ENCODE measurements around the gene DECR2. TPM values are rescaled to one million over a fixed set of nuclear protein-coding genes. Genes with fewer than 3 reads are reported as not detected.
"Not testable (repeated sequence)": the region's sequence is repeated elsewhere in the genome, so short reads cannot be mapped to it uniquely, and the experiment has no call there.

DECR2 gene
- total RNA-seq, 1 donor from 2014 or later = 14.6 TPM

DNA sequence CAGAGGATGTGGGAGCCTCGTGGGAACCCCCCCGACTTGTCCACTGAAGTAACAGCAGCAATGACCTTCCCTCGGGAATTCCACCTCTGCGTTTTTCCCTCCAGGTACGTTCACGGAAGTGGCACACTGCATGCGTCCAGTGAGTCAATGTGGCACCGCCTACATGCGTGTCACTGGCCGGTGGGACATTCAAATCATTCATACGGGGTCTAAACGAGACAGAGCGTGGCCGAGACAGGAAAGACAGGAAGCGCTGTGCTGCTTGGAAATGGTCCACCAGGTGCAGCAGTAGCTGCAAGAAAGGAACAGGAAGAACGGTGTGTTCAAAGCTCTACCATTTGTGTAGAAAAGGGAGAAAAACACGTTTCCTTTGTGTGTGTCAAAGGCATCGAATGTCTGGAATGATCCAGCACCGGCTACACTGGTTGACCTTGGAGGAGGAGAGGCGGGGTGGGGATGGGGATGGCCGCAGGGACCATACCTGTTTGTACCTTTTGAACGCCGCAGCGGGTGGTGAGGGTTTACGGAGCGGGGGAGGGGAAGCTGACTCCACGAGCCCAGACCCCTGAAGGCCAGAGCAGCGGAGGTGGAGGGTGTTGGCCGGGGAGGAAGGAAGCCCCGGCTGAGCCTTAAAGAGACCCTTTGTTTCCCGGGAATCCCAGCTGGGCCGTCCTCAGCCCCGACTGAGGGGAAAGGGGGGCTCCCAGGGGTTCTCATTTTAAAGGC, 18.2 kb upstream of the DECR2 start:
- DNase-seq (ENCODE audit: low spot score) = no peak
- Mint-ChIP-seq H3K4me3 (ENCODE audit: unreplicated experiment) (peak overlapping the region; percentile 86), H3K36me3 (ENCODE audit: low read depth, unreplicated experiment) (no peaks in the 10 kb centered on the region), H3K4me1 (ENCODE audit: unreplicated experiment) (peaks cover 24% of the 10 kb centered on the region), H3K27ac (ENCODE audit: unreplicated experiment) (peak overlapping the region; percentile 95), H3K9me3 (ENCODE audit: unreplicated experiment) (no peaks in the 10 kb centered on the region), H3K27me3 (ENCODE audit: unreplicated experiment) (peaks cover 14% of the 10 kb centered on the region)
- TF ChIP-seq, protein P1, sequence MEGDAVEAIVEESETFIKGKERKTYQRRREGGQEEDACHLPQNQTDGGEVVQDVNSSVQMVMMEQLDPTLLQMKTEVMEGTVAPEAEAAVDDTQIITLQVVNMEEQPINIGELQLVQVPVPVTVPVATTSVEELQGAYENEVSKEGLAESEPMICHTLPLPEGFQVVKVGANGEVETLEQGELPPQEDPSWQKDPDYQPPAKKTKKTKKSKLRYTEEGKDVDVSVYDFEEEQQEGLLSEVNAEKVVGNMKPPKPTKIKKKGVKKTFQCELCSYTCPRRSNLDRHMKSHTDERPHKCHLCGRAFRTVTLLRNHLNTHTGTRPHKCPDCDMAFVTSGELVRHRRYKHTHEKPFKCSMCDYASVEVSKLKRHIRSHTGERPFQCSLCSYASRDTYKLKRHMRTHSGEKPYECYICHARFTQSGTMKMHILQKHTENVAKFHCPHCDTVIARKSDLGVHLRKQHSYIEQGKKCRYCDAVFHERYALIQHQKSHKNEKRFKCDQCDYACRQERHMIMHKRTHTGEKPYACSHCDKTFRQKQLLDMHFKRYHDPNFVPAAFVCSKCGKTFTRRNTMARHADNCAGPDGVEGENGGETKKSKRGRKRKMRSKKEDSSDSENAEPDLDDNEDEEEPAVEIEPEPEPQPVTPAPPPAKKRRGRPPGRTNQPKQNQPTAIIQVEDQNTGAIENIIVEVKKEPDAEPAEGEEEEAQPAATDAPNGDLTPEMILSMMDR (IDR thresholded peaks at IDR 0.05; ENCODE audit: unreplicated experiment) = no peak

DNA sequence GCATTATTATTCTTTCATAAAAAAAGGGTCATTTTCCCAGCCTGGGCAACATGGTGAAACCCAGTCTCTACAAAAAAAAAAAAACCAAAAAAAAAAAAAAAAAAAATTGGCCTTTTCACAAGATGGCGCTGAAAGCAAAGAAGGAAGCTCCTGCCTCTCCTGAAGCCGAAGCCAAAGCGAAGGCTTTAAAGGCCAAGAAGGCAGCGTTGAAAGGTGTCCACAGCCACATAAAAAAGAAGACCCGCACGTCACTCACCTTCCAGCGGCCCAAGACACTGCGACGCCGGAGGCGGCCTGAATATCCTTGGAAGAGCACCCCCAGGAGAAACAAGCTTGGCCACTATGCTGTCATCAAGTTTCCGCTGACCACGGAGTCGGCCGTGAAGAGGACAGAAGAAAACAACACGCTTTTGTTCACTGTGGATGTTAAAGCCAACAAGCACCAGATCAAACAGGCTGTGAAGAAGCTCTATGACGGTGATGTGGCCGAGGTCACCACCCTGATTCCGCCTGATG, 15.0 kb upstream of the DECR2 start:
- Mint-ChIP-seq H3K9me3 (ENCODE audit: unreplicated experiment) (no peaks in the 10 kb centered on the region), H3K4me1 (ENCODE audit: unreplicated experiment) (peaks cover 29% of the 10 kb centered on the region), H3K27ac (ENCODE audit: unreplicated experiment) (no peak overlapping the region), H3K4me3 (ENCODE audit: unreplicated experiment) (no peak overlapping the region), H3K36me3 (ENCODE audit: low read depth, unreplicated experiment) (no peaks in the 10 kb centered on the region), H3K27me3 (ENCODE audit: unreplicated experiment) (peaks cover 14% of the 10 kb centered on the region)
- no peak for DNase-seq (ENCODE audit: low spot score)
- TF ChIP-seq, protein P1 (IDR thresholded peaks at IDR 0.05; ENCODE audit: unreplicated experiment) = no peak

DNA sequence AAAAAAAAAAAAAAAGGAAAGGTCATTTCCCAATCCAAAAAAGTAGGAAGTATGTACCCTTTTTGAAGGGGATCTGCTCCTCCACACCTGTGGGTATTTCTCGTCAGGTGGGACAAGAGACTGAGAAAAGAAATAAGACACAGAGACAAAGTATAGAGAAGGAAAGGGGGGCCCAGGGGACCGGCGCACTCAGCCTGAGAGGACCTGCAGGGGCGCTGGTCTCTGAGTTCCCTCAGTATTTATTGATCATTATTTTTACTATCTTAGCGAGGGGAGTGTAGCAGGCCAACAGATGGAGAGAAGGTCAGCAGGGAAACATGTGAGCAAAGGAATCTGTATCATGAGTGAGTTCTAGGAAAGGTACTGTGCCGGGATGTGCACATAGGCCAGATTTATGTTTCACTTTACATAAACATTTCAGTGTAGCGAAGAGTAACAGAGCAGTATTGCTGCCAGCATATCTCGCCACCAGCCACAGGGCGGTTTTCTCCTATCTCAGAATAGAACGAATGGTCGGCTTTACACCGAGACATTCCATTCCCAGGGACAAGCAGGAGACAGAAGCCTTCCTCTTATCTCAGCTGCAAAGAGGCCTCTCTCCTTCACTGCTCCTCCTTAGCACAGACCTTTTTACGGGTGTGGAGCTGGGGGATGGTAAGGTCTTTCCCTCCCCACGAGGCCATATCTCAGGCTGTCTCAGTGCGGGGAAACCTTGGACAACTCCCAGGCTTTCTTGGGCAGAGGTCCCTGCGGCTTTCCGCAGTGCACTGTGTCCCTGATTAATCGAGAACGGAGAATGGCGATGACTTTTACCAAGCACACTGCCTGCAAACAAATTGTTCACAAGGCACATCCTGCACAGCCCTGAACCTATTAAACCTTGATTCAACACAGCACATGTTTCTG, 13.7 kb upstream of the DECR2 start:
- H3K27me3 Mint-ChIP-seq (ENCODE audit: unreplicated experiment); H3K4me3 Mint-ChIP-seq (ENCODE audit: unreplicated experiment); H3K36me3 Mint-ChIP-seq (ENCODE audit: low read depth, unreplicated experiment); H3K9me3 Mint-ChIP-seq (ENCODE audit: unreplicated experiment); DNase-seq (ENCODE audit: low spot score); H3K27ac Mint-ChIP-seq (ENCODE audit: unreplicated experiment): not testable (repeated sequence)
- H3K4me1 Mint-ChIP-seq (ENCODE audit: unreplicated experiment) = peaks cover 26% of the 10 kb centered on the region

DNA sequence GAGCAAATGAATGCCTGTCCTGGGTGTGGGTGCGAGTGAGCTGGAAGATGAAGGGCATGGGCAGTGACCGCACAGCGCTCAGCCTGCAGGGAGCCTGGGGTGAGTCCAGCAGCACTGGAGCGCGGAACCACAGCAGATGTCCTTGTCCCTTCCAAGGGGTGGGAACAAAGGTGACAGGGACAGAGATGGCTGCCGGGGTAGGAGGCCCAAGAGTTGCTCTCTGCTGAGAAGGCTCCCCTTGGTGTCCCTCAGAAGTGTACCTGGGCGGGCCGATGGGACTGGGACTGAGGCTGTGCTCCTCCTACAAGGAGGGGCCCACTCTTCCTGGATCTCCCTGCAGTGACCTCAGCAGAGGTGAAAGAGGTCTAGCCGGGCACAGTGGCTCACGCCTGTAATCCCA, 12.3 kb upstream of the DECR2 start:
- DNase-seq (ENCODE audit: low spot score) = no peak

DNA sequence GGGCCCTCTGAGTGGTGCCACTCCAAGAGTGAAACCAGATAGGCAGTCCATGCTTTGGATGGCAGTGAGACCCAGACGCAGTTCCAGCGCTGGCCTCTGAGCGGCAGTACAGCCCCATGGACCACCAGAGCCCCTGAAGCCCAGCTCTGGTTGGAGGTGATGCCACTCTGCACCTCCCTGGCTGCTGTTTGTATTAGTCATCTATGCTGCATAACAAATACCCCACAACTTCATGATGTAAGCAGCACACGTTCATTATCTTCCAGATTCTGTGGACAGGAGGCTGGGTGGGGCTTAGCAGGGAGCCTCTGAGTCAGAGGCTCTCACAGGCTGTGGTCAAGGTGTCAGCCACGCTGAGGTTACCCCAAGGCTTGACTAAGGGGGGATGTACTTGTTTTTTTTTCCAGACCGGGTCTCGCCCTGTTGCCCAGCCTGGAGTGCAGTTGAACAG, 9.8 kb upstream of the DECR2 start:
- peaks cover 11% of the 10 kb centered on the region for H3K27me3 Mint-ChIP-seq (ENCODE audit: unreplicated experiment)
- DNase-seq (ENCODE audit: low spot score) = peak; percentile 79
- H3K4me1 Mint-ChIP-seq (ENCODE audit: unreplicated experiment) = peaks cover 16% of the 10 kb centered on the region
- no peak overlapping the region for H3K27ac Mint-ChIP-seq (ENCODE audit: unreplicated experiment)
- H3K36me3 Mint-ChIP-seq (ENCODE audit: low read depth, unreplicated experiment) = no peaks in the 10 kb centered on the region
- H3K4me3 Mint-ChIP-seq (ENCODE audit: unreplicated experiment) = no peak overlapping the region
- no peaks in the 10 kb centered on the region for H3K9me3 Mint-ChIP-seq (ENCODE audit: unreplicated experiment)
- TF ChIP-seq, protein P1 (IDR thresholded peaks at IDR 0.05; ENCODE audit: unreplicated experiment) = peak; percentile 88

More for the DNA sequence above, 12.3 kb upstream of the DECR2 start:
- Mint-ChIP-seq H3K27me3 (ENCODE audit: unreplicated experiment) (peaks cover 5% of the 10 kb centered on the region), H3K9me3 (ENCODE audit: unreplicated experiment) (no peaks in the 10 kb centered on the region), H3K4me1 (ENCODE audit: unreplicated experiment) (peaks cover 12% of the 10 kb centered on the region), H3K36me3 (ENCODE audit: low read depth, unreplicated experiment) (no peaks in the 10 kb centered on the region), H3K4me3 (ENCODE audit: unreplicated experiment) (no peak overlapping the region), H3K27ac (ENCODE audit: unreplicated experiment) (no peak overlapping the region)
- TF ChIP-seq, protein P1 (IDR thresholded peaks at IDR 0.05; ENCODE audit: unreplicated experiment) = no peak

Measured in endothelial cell (in vitro differentiated cells).